HG02759 (cell line): Measurements from ENCODE around the gene ANKRD44.

ENCODE experiments used
- ATAC-seq: cut with Tn5 transposase; IDR thresholded peaks from one replicate; pipeline ENCODE4 v1.9.1; 2021; ENCODE audit warnings: mild to moderate bottlenecking, moderate library complexity; ENCODE audit not compliant: unreplicated experiment

ANKRD44 gene

GRCh38 chr2:197126630-197127352 is 183.8 kb downstream of the ANKRD44 start:
- no peak for ATAC-seq

DNA sequence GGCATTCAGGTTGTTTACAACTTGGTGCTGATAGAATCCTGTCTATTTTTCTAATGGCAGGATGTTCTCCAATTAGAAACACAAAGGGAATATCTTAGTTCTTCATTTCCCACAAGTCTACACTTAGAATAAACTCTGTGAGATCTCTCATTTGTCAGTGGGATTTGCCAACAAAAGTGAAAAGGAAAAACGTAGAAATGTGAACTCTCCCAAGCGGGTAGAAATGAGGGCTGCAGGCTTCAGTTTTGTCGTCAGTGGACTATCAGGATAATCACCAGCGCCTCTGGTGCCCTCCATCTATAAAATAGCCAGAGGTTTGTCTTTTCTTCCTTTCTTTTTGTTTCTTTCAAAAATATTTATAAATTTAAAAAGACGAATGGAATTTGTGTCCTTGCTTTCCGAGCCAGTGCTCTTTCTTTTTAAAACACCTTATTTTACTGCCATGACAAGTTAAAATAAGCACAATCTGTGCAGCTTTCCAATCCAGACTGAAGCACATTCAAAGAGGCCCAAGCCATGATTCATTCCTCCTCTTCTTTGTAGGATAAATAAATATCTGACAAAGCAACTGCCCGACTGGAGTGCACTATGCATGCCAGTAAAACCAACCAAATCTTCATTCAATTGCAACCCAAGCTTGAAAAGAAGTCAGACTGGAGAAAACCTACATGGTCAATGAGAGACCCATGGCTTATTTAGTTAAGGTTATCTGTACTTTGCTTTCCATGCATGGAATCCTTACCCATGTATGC is 185.8 kb downstream of the ANKRD44 start:
- no peak for ATAC-seq

DNA sequence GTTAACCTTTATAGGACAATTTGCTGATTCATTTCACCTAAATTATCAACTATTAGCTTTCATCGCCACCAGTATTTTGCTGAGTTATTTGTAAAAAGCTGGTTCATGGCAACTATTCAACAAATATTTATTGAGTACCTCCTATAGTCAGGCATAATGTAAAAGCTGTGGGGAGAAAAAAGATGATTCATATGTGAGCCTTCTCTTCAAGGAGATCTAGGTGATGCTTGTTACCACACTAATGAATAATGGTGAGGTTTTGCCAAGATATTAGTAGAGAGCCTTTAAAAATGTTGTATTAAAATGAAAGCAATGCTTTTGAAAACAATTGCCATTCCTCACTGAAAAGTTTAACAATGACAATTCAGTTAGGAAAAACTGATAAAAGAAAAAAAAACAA is 187.8 kb downstream of the ANKRD44 start:
- no peak for ATAC-seq

GRCh38 chr2:197121756-197122385 is 188.7 kb downstream of the ANKRD44 start:
- ATAC-seq = no peak

- no peak for ATAC-seq
Observed at GRCh38 chr2:197121255-197121654, 189.3 kb downstream of the ANKRD44 start.

DNA sequence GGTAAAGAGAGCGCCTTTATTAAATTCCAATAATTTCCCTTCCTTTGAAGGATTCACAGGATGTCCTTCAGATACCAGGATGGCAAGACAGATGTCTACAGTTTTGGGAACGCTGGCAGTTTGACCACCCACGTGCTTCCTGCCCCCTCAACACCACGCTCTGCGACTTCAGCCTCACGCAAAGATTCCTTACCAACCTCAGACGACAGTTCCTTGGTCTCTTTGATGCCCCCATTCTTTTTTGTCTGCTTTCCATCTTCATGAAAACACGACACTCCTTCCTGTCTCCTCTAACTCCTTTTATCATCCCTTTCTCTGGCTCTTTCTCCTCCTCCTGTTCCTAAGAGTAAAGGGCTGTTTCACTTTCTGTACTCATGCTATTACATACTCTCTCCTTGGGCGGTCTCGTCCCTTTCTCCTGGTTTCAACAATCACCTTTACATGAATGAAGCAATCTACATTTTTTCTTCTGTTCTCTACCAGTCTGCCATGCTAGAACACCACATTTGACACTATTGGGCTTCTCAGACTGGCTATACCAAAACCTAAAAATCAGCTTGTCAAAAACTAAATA is 194.2 kb downstream of the ANKRD44 start:
- no peak for ATAC-seq

DNA sequence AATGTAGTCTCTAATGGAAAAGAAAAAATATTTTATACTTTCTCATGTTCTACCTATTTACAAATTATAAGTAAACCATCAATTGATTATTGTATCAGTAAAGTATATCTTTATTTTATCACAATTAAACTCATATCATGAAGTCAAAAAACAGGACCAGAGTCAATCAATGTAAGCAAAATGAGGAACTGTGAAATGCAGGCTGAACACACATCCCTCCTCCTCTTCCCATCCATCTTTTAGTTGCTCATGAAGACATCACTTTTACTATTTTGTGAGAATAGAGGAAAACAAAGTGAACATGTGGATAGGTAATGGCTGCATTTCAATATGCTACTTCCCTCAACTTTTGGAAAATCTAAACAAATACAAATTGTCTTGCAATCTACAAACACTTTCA is 195.3 kb downstream of the ANKRD44 start:
- ATAC-seq = no peak

GRCh38 chr2:197113275-197113711 is 197.3 kb downstream of the ANKRD44 start:
- ATAC-seq = no peak

DNA sequence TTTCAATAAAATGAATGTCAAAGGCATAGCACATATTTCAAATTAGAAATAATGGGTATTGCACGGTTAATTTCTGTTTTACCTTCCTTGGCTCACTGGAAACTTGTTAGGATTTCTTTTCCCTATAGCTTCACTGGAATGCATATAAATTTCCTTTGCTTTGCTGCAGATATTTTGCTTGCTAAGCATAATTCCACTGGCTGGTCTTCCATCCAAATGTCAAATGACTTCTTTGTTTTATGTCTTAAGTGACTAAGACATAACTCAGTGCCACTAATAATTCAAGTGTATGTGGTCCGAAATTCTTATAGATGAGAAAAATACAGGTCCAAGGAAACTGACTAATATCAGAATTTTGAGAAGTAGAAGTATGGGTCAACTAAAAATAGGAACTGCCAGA is 201.3 kb downstream of the ANKRD44 start:
- no peak for ATAC-seq

DNA sequence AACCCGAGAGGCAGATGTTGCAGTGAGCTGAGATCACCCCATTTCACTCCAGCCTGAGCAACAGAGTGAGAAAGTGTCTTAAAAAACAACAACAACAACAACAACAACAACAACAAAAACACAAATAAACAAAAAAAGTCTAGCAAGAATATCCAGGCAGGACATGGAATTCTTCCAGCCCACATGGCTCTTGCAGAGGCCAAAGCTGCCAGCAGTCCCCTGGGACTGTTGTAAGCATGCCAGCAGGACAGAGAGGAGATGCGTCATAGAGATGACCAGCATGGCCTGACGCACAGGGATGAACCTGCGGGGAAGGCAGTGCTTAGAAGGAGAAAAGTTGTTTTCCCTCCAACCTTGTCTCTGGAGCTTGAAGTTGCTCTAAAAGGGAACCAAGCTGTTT is 201.8 kb downstream of the ANKRD44 start:
- no peak for ATAC-seq

DNA sequence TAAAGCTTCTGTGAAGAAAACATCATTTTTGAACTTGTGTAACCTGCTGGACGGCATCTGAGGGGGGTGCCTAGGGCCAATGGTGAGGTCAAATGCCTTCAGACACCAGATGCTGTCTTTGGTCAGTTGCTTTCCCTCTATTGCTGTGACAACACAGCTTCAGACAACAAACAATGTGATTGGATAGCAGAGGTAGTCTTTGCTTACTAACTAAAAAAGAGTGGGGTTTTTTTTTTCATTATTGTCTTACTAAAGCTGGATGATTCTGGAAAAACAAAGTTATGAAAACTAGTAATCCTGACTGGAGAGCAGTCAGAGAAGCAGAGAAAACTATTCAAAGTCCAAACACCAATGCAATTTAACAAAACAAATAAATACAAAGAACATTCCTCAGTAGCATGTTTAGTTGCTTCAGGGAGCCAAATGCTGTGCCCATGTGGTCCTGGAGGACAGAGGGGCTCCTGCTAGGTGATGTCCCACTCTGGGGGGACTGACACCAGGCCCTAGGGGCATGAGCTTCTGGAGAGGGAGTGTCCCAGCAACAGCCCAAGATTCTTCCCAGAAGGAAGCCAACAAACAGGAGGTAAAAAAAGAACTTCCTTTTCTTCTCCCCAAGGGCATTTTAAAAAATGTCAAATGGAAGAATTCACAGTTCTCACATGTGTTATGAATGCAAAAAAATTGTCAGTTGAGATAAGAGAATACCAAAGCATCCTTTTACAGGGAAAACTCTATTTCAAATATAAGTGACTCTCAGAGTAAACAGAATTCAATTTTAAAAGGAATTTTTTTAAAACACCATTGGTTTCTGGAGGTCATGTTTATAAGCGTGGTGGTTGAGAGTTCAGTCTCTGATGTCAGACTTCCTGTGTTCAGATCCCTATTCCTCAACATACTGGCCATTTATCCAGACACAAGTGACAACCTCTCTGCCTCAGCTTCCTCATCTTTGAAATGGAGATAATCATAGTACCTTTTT is 203.0 kb downstream of the ANKRD44 start:
- ATAC-seq = no peak

DNA sequence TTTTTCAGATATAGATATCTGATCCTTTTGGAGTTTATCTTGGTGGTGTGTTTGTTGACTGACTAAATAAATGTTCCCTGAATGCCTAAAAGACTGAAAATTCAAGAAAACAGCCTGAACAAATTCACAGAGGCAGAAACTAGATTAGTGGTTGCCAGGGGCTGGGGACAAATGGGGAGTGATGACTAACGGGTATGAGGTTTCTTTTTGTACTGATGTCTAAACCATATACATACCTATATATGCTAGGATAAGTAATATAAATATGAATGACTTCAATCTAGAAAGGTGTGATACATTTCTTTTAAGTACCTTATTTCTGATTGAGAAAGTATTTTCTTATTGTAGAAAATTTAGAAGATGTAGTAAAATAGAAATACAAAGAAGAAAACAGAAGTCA is 207.2 kb downstream of the ANKRD44 start:
- no peak for ATAC-seq

DNA sequence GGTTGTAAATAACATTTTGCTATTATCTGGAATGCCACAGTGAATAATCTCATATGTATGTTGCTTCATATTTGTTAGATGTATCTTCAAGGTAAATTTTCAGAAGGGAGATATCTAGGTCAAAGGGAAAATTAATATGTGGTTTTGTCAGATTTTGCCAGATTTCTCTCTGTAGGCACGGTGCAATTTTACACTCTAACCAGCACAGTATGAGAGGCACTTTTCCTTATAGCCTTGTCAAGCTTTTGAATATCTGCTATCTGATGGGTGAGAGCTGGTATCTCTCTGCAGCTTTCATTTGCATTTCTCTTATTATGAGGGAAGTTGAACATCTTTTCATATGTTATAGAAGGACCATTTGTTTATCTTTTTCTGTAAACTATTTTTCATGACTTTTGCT is 208.3 kb downstream of the ANKRD44 start:
- no peak for ATAC-seq

DNA sequence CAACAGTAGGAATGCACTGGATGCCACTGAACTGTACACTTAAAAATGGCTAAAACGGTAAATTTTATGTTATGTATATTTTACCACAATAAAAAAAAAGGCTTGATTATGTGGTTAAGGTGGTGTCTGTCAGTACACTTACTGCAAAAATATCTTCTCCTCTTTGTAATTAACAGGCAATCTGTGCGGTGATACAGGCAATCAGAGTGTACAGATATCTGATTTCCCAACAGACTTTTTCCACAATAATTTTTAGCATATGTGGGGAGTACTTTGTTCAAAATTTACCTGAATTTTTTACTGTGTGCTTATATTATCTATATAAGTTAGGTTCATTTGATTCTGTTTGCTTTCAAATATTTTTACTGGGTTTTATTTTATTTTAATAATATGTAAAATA is 209.1 kb downstream of the ANKRD44 start:
- no peak for ATAC-seq

GRCh38 chr2:197097578-197098366 is 212.8 kb downstream of the ANKRD44 start:
- ATAC-seq = no peak

DNA sequence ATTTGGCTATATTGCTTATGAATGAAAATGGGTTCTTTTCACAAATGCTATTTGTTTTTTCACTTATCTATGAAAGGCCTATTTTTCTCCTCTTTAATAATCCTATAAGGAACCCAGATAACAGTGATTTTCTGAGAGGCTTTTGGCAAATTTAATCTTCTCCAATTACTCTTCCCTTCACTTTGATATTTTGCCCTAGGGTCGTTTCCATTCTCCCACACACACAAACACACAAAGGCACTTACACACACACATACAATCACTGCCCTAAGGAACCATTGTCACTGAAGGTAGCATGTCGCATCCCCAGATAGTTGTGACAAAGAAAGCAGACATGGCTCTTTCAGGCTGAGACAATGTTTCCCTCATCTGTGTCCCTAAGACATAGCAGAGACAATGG is 213.9 kb downstream of the ANKRD44 start:
- ATAC-seq = no peak

- ATAC-seq = no peak
Observed at GRCh38 chr2:197092431-197092830, 218.1 kb downstream of the ANKRD44 start.

GRCh38 chr2:197090742-197091367 is 219.7 kb downstream of the ANKRD44 start:
- no peak for ATAC-seq

DNA sequence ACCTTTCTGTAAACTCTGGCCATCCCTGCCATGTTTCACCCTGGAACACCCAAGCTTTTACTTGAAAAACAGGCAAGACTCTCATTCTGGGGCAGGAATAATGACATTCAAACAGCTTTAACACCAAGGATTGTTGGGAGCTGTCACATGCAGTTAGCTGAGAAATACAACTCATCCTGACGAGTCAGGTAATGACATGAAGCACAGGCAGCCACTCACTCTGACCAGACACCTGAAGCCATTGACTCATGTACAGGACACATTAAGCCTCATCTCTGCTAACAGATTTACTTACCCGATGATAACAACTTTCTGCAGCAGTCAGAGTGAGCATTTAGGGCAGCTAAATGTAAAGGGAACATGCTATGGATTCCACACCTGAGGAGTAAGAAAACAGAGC is 220.9 kb downstream of the ANKRD44 start:
- ATAC-seq = no peak
